Smooth muscle cell (in vitro differentiated cells): Measurements from ENCODE around the gene DPF3. TPM values are rescaled to one million over a fixed set of nuclear protein-coding genes. Genes with fewer than 3 reads are reported as not detected.

Experiments used
- DNase-seq: peaks from one replicate; lab custom pipeline; 2025; ENCODE audit not compliant: unreplicated experiment; lab: John Stamatoyannopoulos, UW
- H2AFZ ChIP-seq: fragments of 200-600 bp; sonication (generic); 2 replicates; pipeline ENCODE4 v1.6.0; 2016; ENCODE audit warnings: antibody characterized with exemption, low read depth, mild to moderate bottlenecking
- H3F3A ChIP-seq: fragments of 200-600 bp; sonication (generic); 2 replicates; pipeline ENCODE4 v1.6.0; 2017; ENCODE audit warnings: antibody characterized with exemption, low read depth
- H3K27ac ChIP-seq: fragments of 200-600 bp; sonication (generic); 2 replicates; pipeline ENCODE4 v1.5.1; 2016; ENCODE audit warnings: low read depth, mild to moderate bottlenecking
- H3K27me3 ChIP-seq: fragments of 200-600 bp; sonication (generic); 2 replicates; pipeline ENCODE4 v1.6.1; 2016; ENCODE audit warnings: low read depth, mild to moderate bottlenecking
- H3K36me3 ChIP-seq: fragments of 200-600 bp; sonication (generic); 2 replicates; pipeline ENCODE4 v1.5.1; 2016; ENCODE audit warnings: low read depth
- H3K4me1 ChIP-seq: fragments of 200-600 bp; sonication (generic); 2 replicates; pipeline ENCODE4 v1.5.1; 2016; ENCODE audit warnings: low read depth
- H3K4me2 ChIP-seq: fragments of 200-600 bp; sonication (generic); 2 replicates; pipeline ENCODE4 v1.6.0; 2016; ENCODE audit warnings: mild to moderate bottlenecking
- H3K4me3 ChIP-seq: fragments of 200-600 bp; sonication (generic); 2 replicates; pipeline ENCODE4 v1.5.1; 2016; ENCODE audit warnings: mild to moderate bottlenecking
- H3K79me2 ChIP-seq: fragments of 200-600 bp; sonication (generic); 2 replicates; pipeline ENCODE4 v1.6.0; 2016; ENCODE audit warnings: low read depth, mild to moderate bottlenecking
- H3K9ac ChIP-seq: fragments of 200-600 bp; sonication (generic); 2 replicates; pipeline ENCODE4 v1.6.0; 2016; ENCODE audit warnings: low read depth
- H3K9me3 ChIP-seq: fragments of 200-600 bp; sonication (generic); replicated peaks from 2 replicates; pipeline ENCODE4 v1.5.1; 2016; ENCODE audit warnings: low read depth
- H4K20me1 ChIP-seq: fragments of 200-600 bp; sonication (generic); 2 replicates; pipeline ENCODE4 v1.6.0; 2016; ENCODE audit warnings: low read depth
- WGBS: methylation state at CpG from one replicate; pipeline ENCODE4 v1.1.7; 2016; ENCODE audit warnings: low lambda C conversion rate; 5-methylcytosine and 5-hydroxymethylcytosine counted together
- polyA plus RNA-seq: library from polyadenylated mRNA; unstranded; fragments of >200 nt; fragmentation: Nextera tagmentation; extraction: Ambion mirVana; gene quantifications from 2 replicates; pipeline ENCODE4 v1.2.1, GENCODE V29; 2016
- total RNA-seq: library from RNA; depleted of rRNA; stranded (reverse); fragments of >200 nt; gene quantifications from 2 replicates; pipeline ENCODE4 v1.2.3, GENCODE V29; 2014
- TF ChIP-seq, protein P1 (sequence below): fragments of 200-600 bp; sonication (generic); IDR thresholded peaks from 2 replicates; pipeline ENCODE4 v1.5.1; 2017; ENCODE audit warnings: borderline replicate concordance, mild to moderate bottlenecking, antibody characterized with exemption; ENCODE audit not compliant: insufficient read depth, poor library complexity, severe bottlenecking

DPF3 gene
- total and polyA plus RNA-seq, 2 experiments from 2014 or later, result 4.9 to 12.6 TPM

- no peaks in the 10 kb centered on the region for H4K20me1 ChIP-seq
- peaks cover 4% of the 10 kb centered on the region for H3K4me1 ChIP-seq
- peaks cover 11% of the 10 kb centered on the region for H3K79me2 ChIP-seq
- no peak overlapping the region for H2AFZ ChIP-seq
- H3K27me3 ChIP-seq, result no peaks in the 10 kb centered on the region
- H3K9ac ChIP-seq, result no peak overlapping the region
- no peak overlapping the region for H3K4me3 ChIP-seq
- WGBS, result 54% methylated on average over 5 of the region's 5 CpGs
- H3K36me3 ChIP-seq, result no peaks in the 10 kb centered on the region
- H3K9me3 ChIP-seq, result no peaks in the 10 kb centered on the region
- no peak for DNase-seq
- TF ChIP-seq, protein P1, sequence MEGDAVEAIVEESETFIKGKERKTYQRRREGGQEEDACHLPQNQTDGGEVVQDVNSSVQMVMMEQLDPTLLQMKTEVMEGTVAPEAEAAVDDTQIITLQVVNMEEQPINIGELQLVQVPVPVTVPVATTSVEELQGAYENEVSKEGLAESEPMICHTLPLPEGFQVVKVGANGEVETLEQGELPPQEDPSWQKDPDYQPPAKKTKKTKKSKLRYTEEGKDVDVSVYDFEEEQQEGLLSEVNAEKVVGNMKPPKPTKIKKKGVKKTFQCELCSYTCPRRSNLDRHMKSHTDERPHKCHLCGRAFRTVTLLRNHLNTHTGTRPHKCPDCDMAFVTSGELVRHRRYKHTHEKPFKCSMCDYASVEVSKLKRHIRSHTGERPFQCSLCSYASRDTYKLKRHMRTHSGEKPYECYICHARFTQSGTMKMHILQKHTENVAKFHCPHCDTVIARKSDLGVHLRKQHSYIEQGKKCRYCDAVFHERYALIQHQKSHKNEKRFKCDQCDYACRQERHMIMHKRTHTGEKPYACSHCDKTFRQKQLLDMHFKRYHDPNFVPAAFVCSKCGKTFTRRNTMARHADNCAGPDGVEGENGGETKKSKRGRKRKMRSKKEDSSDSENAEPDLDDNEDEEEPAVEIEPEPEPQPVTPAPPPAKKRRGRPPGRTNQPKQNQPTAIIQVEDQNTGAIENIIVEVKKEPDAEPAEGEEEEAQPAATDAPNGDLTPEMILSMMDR, result no peak
- no peak overlapping the region for H3K27ac ChIP-seq
- H3K4me2 ChIP-seq, result no peak overlapping the region
- H3F3A ChIP-seq, result no peaks in the 10 kb centered on the region
Measured at GRCh38 chr14:72924337-72924736, 30.4 kb upstream of the DPF3 start.

GRCh38 chr14:72921396-72921795, 27.5 kb upstream of the DPF3 start:
- Histone ChIP-seq H3K79me2 (no peaks in the 10 kb centered on the region), H2AFZ (no peak overlapping the region), H3K27me3 (no peaks in the 10 kb centered on the region), H3F3A (no peaks in the 10 kb centered on the region), H3K9ac (no peak overlapping the region), H3K36me3 (no peaks in the 10 kb centered on the region), H3K27ac (no peak overlapping the region), H3K4me2 (no peak overlapping the region), H3K4me3 (no peak overlapping the region), H3K4me1 (peaks cover 4% of the 10 kb centered on the region), H3K9me3 (no peaks in the 10 kb centered on the region), H4K20me1 (no peaks in the 10 kb centered on the region)
- TF ChIP-seq, protein P1, result no peak
- DNase-seq, result no peak

DNA sequence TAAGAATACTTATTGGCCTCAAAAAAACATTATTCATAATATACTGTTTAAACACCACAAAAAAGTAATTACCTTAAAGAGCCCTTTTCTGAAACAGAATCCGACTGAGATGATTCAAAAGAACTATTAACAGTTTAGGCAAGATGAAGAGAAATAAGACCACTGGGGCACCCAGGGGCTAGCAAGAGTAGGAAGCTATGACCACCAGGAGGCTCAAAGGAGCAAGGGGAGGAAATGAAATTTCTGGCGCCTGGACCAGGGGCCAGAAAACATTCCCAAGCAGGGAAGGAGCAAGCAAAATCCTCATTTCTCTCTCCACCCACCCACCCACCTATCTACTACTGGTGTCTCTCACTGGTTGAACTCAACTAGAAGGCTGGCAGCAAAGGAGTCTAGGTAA, 26.1 kb upstream of the DPF3 start:
- Histone ChIP-seq H3K9me3 (no peaks in the 10 kb centered on the region), H3K27me3 (no peaks in the 10 kb centered on the region), H3F3A (no peaks in the 10 kb centered on the region), H3K4me2 (no peak overlapping the region), H3K4me1 (no peaks in the 10 kb centered on the region), H3K27ac (no peak overlapping the region), H3K36me3 (no peaks in the 10 kb centered on the region), H3K79me2 (no peaks in the 10 kb centered on the region), H3K4me3 (no peak overlapping the region), H4K20me1 (no peaks in the 10 kb centered on the region), H3K9ac (no peak overlapping the region), H2AFZ (no peak overlapping the region)
- TF ChIP-seq, protein P1, result no peak
- DNase-seq, result no peak
- WGBS, result 78% methylated on average over 2 of the region's 2 CpGs

- no peaks in the 10 kb centered on the region for H3K36me3 ChIP-seq
- no peaks in the 10 kb centered on the region for H3K9me3 ChIP-seq
- TF ChIP-seq, protein P1, result no peak
- H3F3A ChIP-seq, result no peaks in the 10 kb centered on the region
- peak overlapping the region; percentile 81 for H2AFZ ChIP-seq
- DNase-seq, result no peak
- WGBS, result 62% methylated on average over 9 of the region's 9 CpGs
- H3K79me2 ChIP-seq, result no peaks in the 10 kb centered on the region
- no peak overlapping the region for H3K27ac ChIP-seq
- H4K20me1 ChIP-seq, result no peaks in the 10 kb centered on the region
- no peaks in the 10 kb centered on the region for H3K27me3 ChIP-seq
- H3K4me3 ChIP-seq, result no peak overlapping the region
- no peak overlapping the region for H3K9ac ChIP-seq
- no peaks in the 10 kb centered on the region for H3K4me1 ChIP-seq
- peak overlapping the region; percentile 49 for H3K4me2 ChIP-seq
Measured at GRCh38 chr14:72917094-72917802, 23.3 kb upstream of the DPF3 start.
